ENCODE results near the gene POTEI.
"Not testable (repeated sequence)": the region's sequence is repeated elsewhere in the genome, so short reads cannot be mapped to it uniquely, and the experiment has no call there.

The POTEI gene

GRCh38 chr2:130455413-130455812, 53.7 kb downstream of the POTEI start:
- DNase-seq (ENCODE audit: low spot score) = not testable (repeated sequence)

- not testable (repeated sequence) for DNase-seq (ENCODE audit: low spot score)
These were observed 54.4 kb downstream of the POTEI start for GRCh38 chr2:130454712-130455083.

GRCh38 chr2:130453955-130454711, 55.0 kb downstream of the POTEI start:
- DNase-seq (ENCODE audit: low spot score) = not testable (repeated sequence)

GRCh38 chr2:130452897-130453296, 56.2 kb downstream of the POTEI start:
- DNase-seq (ENCODE audit: low spot score) = not testable (repeated sequence)

- not testable (repeated sequence) for DNase-seq (ENCODE audit: low spot score)
These were observed 57.3 kb downstream of the POTEI start for GRCh38 chr2:130451823-130452222.

- DNase-seq (ENCODE audit: low spot score) = not testable (repeated sequence)
These were observed 57.9 kb downstream of the POTEI start for GRCh38 chr2:130451278-130451677.

- DNase-seq (ENCODE audit: low spot score) = not testable (repeated sequence)
These were observed 58.8 kb downstream of the POTEI start for GRCh38 chr2:130450366-130450765.

- not testable (repeated sequence) for DNase-seq (ENCODE audit: low spot score)
These were observed 81.5 kb downstream of the POTEI start for GRCh38 chr2:130427631-130428030.

GRCh38 chr2:130418845-130419244, 90.3 kb downstream of the POTEI start:
- not testable (repeated sequence) for DNase-seq (ENCODE audit: low spot score)

GRCh38 chr2:130416693-130417092, 92.4 kb downstream of the POTEI start:
- not testable (repeated sequence) for DNase-seq (ENCODE audit: low spot score)
